HCT116 (cell line): Measurements from ENCODE around the gene COPE.

ENCODE experiments used
- EZH2 ChIP-seq: fragments of 200-600 bp; sonication (generic); IDR thresholded peaks from 2 replicates; pipeline ENCODE4 v1.6.1; 2017; ENCODE audit warnings: antibody characterized with exemption, mixed run types
- EZH2phosphoT487 ChIP-seq: fragments of 200-600 bp; IDR thresholded peaks from 2 replicates; pipeline ENCODE4 v1.6.1; 2018; ENCODE audit warnings: antibody characterized with exemption, borderline replicate concordance
- POLR2A ChIP-seq: IDR thresholded peaks from 2 replicates; pipeline ENCODE4 v1.7.0; 2011; ENCODE audit warnings: borderline replicate concordance; ENCODE audit not compliant: insufficient read depth, insufficient read length; ENCODE audit errors: extremely low read depth
- POLR2AphosphoS5 ChIP-seq: IDR thresholded peaks from 2 replicates; pipeline ENCODE4 v1.6.1; 2011; ENCODE audit warnings: mild to moderate bottlenecking, low read depth, low read length, moderate library complexity
- SP1 ChIP-seq: IDR thresholded peaks from 2 replicates; pipeline ENCODE4 v1.6.1; 2012; ENCODE audit warnings: low read depth
- SRF ChIP-seq: IDR thresholded peaks from 2 replicates; pipeline ENCODE4 v1.6.1; 2012; ENCODE audit warnings: low read depth
- TF ChIP-seq, protein P1 (sequence below), 3 experiments: fragments of 200-600 bp in 1 of 3; sonication (generic) in 1 of 3; IDR thresholded peaks in 2 of 3; conservative IDR thresholded peaks in 1 of 3; 2 replicates each; pipeline ENCODE4 v1.5.1; 2012 to 2017; ENCODE audit warnings: low read depth in 2 of 3, low read length in 2 of 3, antibody characterized with exemption in 1 of 3, borderline replicate concordance in 1 of 3, control low read depth in 1 of 3, mild to moderate bottlenecking in 1 of 3, mixed read lengths in 1 of 3, mixed run types in 1 of 3, moderate library complexity in 1 of 3; ENCODE audit not compliant: insufficient read depth in 1 of 3

DNA sequence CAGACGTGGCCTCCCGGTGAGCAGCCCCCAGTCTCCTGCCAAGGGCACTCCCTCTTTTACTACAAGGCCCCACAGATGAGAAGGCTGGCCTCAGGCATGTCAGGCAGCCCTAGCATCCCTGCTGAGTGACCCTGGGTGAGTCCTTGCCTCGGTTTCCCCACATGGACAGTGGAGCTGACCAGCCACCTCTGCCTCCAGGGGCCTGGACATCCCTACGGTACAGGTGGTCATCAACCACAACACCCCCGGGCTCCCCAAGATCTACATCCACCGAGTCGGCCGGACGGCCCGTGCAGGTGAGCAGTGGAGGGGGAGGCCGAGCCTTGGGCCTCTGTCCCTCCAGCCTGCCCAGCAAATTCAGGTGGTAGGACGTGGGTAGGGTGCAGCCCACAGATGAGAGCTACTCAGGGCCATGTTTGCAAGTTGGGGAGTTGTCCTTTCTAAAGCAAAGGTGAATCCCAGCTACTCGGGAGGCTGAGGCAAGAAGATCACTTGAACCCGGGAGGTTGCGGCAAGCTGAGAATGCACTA is 5.6 kb upstream of the COPE start:
- TF ChIP-seq, protein P1, sequence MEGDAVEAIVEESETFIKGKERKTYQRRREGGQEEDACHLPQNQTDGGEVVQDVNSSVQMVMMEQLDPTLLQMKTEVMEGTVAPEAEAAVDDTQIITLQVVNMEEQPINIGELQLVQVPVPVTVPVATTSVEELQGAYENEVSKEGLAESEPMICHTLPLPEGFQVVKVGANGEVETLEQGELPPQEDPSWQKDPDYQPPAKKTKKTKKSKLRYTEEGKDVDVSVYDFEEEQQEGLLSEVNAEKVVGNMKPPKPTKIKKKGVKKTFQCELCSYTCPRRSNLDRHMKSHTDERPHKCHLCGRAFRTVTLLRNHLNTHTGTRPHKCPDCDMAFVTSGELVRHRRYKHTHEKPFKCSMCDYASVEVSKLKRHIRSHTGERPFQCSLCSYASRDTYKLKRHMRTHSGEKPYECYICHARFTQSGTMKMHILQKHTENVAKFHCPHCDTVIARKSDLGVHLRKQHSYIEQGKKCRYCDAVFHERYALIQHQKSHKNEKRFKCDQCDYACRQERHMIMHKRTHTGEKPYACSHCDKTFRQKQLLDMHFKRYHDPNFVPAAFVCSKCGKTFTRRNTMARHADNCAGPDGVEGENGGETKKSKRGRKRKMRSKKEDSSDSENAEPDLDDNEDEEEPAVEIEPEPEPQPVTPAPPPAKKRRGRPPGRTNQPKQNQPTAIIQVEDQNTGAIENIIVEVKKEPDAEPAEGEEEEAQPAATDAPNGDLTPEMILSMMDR (IDR thresholded peaks at IDR 0.05 in 2 of 3, conservative IDR thresholded peaks at IDR 0.05 in 1 of 3; ENCODE audit: borderline replicate concordance in 1 of 3, insufficient read depth in 1 of 3, low read depth in 2 of 3, low read length in 2 of 3) = no peak
- no peak for TF ChIP-seq SP1
- no peak for TF ChIP-seq EZH2
- TF ChIP-seq POLR2A = no peak
- TF ChIP-seq EZH2phosphoT487 = no peak
- TF ChIP-seq SRF = no peak
- no peak for TF ChIP-seq POLR2AphosphoS5
